Measurements from ENCODE around the gene UNC13A.
A peak's percentile ranks its signal among the peaks of the same experiment; 100 is the strongest.

Gene UNC13A

DNA sequence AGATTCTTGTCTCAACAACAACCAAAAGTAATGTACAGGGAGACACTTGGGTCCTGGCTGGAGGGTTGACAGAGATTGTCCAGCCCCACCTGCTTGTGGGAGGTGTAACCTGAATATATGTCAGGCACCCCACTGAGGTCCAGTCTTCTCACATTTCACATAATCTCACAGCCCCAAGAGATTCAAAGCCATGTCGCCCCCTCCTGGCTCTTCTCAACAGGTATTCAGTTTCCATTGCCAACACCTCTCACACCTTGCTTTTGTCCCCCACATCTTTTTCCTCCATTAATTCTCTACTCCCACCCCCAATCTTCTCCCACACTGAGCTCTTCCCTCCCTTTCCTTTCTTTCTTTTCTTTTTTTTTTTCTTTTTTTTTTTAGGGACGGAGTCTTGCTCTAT lies 11.2 kb downstream of the UNC13A start:
- TF ChIP-seq, protein P1, sequence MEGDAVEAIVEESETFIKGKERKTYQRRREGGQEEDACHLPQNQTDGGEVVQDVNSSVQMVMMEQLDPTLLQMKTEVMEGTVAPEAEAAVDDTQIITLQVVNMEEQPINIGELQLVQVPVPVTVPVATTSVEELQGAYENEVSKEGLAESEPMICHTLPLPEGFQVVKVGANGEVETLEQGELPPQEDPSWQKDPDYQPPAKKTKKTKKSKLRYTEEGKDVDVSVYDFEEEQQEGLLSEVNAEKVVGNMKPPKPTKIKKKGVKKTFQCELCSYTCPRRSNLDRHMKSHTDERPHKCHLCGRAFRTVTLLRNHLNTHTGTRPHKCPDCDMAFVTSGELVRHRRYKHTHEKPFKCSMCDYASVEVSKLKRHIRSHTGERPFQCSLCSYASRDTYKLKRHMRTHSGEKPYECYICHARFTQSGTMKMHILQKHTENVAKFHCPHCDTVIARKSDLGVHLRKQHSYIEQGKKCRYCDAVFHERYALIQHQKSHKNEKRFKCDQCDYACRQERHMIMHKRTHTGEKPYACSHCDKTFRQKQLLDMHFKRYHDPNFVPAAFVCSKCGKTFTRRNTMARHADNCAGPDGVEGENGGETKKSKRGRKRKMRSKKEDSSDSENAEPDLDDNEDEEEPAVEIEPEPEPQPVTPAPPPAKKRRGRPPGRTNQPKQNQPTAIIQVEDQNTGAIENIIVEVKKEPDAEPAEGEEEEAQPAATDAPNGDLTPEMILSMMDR (conservative IDR thresholded peaks at IDR 0.05), result peak; percentile 31; the same call in 1 of the 2 replicates
- no peak overlapping the region for H3K27ac ChIP-seq

- no peak overlapping the region for H3K27ac ChIP-seq
- TF ChIP-seq, protein P1 (conservative IDR thresholded peaks at IDR 0.05), result no peak
Observed at GRCh38 chr19:17676295-17676694, 11.9 kb downstream of the UNC13A start.

DNA sequence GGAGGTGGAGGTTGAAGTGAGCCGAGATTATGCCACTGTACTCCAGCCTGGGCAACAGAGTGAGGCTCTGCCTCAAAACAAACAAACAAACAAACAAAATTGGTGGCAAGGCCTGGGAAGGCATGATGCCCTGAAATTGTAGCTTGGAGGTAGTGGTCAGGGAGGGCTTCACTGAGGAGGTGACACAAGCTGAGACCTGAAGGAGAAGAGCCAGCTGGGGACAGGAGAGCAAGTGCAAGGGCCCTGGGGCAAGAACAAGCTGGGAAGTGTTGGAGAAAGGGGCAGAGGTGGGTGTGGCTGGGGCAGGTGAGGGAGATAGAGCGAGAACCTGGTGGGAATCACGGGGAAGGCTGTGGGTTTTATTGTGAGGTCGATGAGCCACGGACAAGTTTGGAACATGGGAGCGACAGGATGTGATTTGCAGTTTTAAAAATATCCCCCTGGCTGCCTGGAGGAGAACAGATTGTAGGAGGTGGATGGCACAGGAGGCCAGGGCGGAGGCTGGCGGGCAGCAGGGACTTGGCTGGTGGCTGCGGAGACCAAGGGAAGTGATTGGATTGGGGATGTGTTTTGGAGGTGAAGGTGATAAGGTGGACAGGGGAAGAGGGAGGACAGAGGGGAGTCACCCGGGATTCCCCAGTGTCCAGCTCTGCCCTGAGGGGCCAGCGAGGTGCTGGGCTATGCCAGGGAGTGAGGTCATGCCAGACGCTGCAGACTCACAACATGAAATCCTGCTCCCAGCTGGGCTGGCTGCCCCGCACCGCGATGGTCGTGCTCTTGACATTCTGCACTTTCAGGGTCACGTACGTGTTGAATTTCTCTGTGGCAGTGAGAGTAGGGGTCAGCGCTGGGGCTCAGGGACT lies 14.0 kb downstream of the UNC13A start:
- TF ChIP-seq, protein P1 (conservative IDR thresholded peaks at IDR 0.05), result no peak
- no peak overlapping the region for H3K27ac ChIP-seq

DNA sequence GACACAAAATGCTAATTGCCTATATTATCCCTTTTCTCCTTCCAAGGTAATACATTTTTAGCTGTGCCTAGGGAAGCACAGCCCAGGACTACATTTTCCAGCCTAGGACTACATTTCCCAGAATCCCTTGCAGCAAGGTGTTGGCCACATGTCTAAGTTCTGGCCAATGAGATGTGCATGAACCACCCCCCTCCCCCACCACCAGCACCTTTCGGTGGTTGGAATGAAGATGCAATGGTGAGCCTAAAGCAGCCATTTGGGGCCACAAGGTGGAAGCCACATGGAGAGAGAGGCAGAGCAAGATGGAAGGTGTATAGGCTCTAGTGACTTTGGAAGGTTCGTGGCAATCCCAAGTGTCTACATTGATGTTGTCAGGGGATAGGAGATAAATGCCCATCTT lies 16.2 kb downstream of the UNC13A start:
- TF ChIP-seq, protein P1 (conservative IDR thresholded peaks at IDR 0.05), result no peak

GRCh38 chr19:17669419-17669818 lies 18.7 kb downstream of the UNC13A start:
- TF ChIP-seq, protein P1 (conservative IDR thresholded peaks at IDR 0.05), result no peak
- no peak overlapping the region for H3K27ac ChIP-seq

More for the DNA sequence above, 16.2 kb downstream of the UNC13A start:
- no peak overlapping the region for H3K27ac ChIP-seq

GRCh38 chr19:17665058-17665457 lies 23.1 kb downstream of the UNC13A start:
- H3K27ac ChIP-seq, result no peak overlapping the region
- TF ChIP-seq, protein P1 (conservative IDR thresholded peaks at IDR 0.05), result no peak

DNA sequence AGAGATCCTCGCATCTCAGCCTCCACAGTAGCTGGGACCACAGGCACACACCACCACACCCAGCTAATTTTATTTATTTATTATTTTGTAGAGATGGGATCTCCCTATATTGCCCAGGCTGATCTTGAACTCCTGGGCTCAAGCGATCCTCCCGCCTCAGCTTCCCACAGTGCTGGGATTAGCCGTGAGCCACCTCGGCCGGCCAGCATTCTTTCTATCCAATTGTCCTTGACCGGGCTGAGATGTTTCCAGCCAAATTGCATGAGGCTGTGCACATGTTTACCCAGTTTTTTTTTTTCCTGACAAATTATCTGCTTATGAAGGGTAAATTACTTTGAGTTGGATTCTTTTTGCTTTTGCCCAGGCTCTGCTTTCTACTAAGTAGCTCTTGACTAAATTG lies 28.2 kb downstream of the UNC13A start:
- TF ChIP-seq, protein P1 (conservative IDR thresholded peaks at IDR 0.05), result no peak
- no peak overlapping the region for H3K27ac ChIP-seq

Measured in VCaP (cell line).